H9 (cell line): ENCODE data around the gene LCTL. TPM values are rescaled to one million over a fixed set of nuclear protein-coding genes. Genes with fewer than 3 reads are reported as not detected.

Experiments
- DNase-seq: peaks from one replicate; pipeline ENCODE4 v3.0.0-alpha.2; 2017
- H2AFZ ChIP-seq: one replicate; pipeline ENCODE4 v1.6.1; 2013; ENCODE audit warnings: mild to moderate bottlenecking, low read length, control low read depth, moderate library complexity
- H2AK5ac ChIP-seq: 2 replicates; pipeline ENCODE4 v1.6.1; 2013; ENCODE audit warnings: low read length, control low read depth, mixed read lengths; ENCODE audit not compliant: insufficient read length
- H2BK120ac ChIP-seq: one replicate; pipeline ENCODE4 v1.6.1; 2013; ENCODE audit warnings: low read depth, mild to moderate bottlenecking, low read length, control low read depth, inconsistent platforms; ENCODE audit not compliant: poor library complexity, severe bottlenecking
- H2BK12ac ChIP-seq: 2 replicates; pipeline ENCODE4 v1.6.1; 2013; ENCODE audit warnings: low read length, control low read depth, mixed read lengths, low read depth; ENCODE audit not compliant: insufficient read length
- H2BK15ac ChIP-seq: 2 replicates; pipeline ENCODE4 v1.6.1; 2013; ENCODE audit warnings: low read depth, low read length, control low read depth
- H2BK20ac ChIP-seq: one replicate; pipeline ENCODE4 v1.6.1; 2013; ENCODE audit warnings: low read depth, mild to moderate bottlenecking, low read length, control low read depth, inconsistent platforms; ENCODE audit not compliant: poor library complexity, severe bottlenecking
- H2BK5ac ChIP-seq: 2 replicates; pipeline ENCODE4 v1.6.1; 2013; ENCODE audit warnings: low read length, control low read depth, mixed read lengths; ENCODE audit not compliant: insufficient read length
- H3K14ac ChIP-seq: 2 replicates; pipeline ENCODE4 v1.6.1; 2013; ENCODE audit warnings: low read length, control low read depth; ENCODE audit not compliant: insufficient read depth
- H3K18ac ChIP-seq: 2 replicates; pipeline ENCODE4 v1.6.1; 2013; ENCODE audit warnings: low read depth, mild to moderate bottlenecking, mixed read lengths, low read length, control low read depth; ENCODE audit not compliant: insufficient read length
- H3K23ac ChIP-seq: 2 replicates; pipeline ENCODE4 v1.6.1; 2013; ENCODE audit warnings: low read length, control low read depth, mixed read lengths, low read depth; ENCODE audit not compliant: insufficient read length
- H3K23me2 ChIP-seq: 2 replicates; pipeline ENCODE4 v1.6.1; 2013; ENCODE audit warnings: low read depth, mild to moderate bottlenecking, mixed read lengths, low read length, control low read depth; ENCODE audit not compliant: insufficient read length, poor library complexity, severe bottlenecking
- H3K27ac ChIP-seq: 2 replicates; pipeline ENCODE4 v1.5.1; 2013; ENCODE audit warnings: low read length, control low read depth, mixed read lengths, low read depth; ENCODE audit not compliant: insufficient read length
- H3K27me3 ChIP-seq: 2 replicates; pipeline ENCODE4 v1.6.1; 2013; ENCODE audit warnings: low read length, control low read depth, inconsistent platforms; ENCODE audit not compliant: insufficient read depth
- H3K4ac ChIP-seq: 2 replicates; pipeline ENCODE4 v1.6.1; 2013; ENCODE audit warnings: low read depth, mild to moderate bottlenecking, control low read depth, inconsistent platforms, low read length, moderate library complexity
- H3K4me1 ChIP-seq: 2 replicates; pipeline ENCODE4 v1.6.1; 2013; ENCODE audit warnings: low read length, control low read depth, inconsistent platforms; ENCODE audit not compliant: insufficient read depth
- H3K4me2 ChIP-seq: 2 replicates; pipeline ENCODE4 v1.6.1; 2013; ENCODE audit warnings: low read length, control low read depth, mixed read lengths; ENCODE audit not compliant: insufficient read length, insufficient read depth
- H3K56ac ChIP-seq: 2 replicates; pipeline ENCODE4 v1.6.1; 2013; ENCODE audit warnings: low read depth, mild to moderate bottlenecking, mixed read lengths, low read length, control low read depth; ENCODE audit not compliant: insufficient read length
- H3K79me1 ChIP-seq: 2 replicates; pipeline ENCODE4 v1.6.1; 2013; ENCODE audit warnings: low read depth, mild to moderate bottlenecking, moderate library complexity, low read length, control low read depth, inconsistent platforms; ENCODE audit not compliant: insufficient read depth, poor library complexity, severe bottlenecking
- H3K79me2 ChIP-seq: 2 replicates; pipeline ENCODE4 v1.6.1; 2013; ENCODE audit warnings: low read length, control low read depth, inconsistent platforms; ENCODE audit not compliant: insufficient read depth
- H3K9ac ChIP-seq: 2 replicates; pipeline ENCODE4 v1.6.1; 2013; ENCODE audit warnings: low read length, control low read depth, mixed read lengths; ENCODE audit not compliant: insufficient read length; ENCODE audit errors: extremely low read depth
- H3K9me3 ChIP-seq: one replicate; pipeline ENCODE4 v1.6.1; 2013; ENCODE audit warnings: low read depth, low read length, inconsistent platforms; ENCODE audit not compliant: control insufficient read depth
- H3T11ph ChIP-seq: one replicate; pipeline ENCODE4 v1.6.1; 2013; ENCODE audit warnings: mild to moderate bottlenecking, low read length, control low read depth, inconsistent platforms
- H4K20me1 ChIP-seq: one replicate; pipeline ENCODE4 v1.6.1; 2013; ENCODE audit not compliant: control insufficient read depth, insufficient read length, insufficient read depth
- H4K5ac ChIP-seq: 2 replicates; pipeline ENCODE4 v1.6.1; 2013; ENCODE audit warnings: low read depth, mild to moderate bottlenecking, mixed read lengths, low read length, control low read depth; ENCODE audit not compliant: insufficient read length
- H4K8ac ChIP-seq: replicated peaks from 2 replicates; pipeline ENCODE4 v1.6.1; 2013; ENCODE audit warnings: low read length, control low read depth, mixed read lengths, low read depth; ENCODE audit not compliant: insufficient read length
- H4K91ac ChIP-seq: 2 replicates; pipeline ENCODE4 v1.6.1; 2013; ENCODE audit warnings: low read depth, mild to moderate bottlenecking, moderate library complexity, mixed read lengths, low read length, control low read depth; ENCODE audit not compliant: insufficient read length
- H3K27ac Mint-ChIP-seq, 3 experiments: 2 replicates in 2 of 3; 3 replicates in 1 of 3; pipeline ENCODE4 v1.8.0; 2020 to 2021; ENCODE audit warnings: mixed read lengths in 3 of 3, mild to moderate bottlenecking in 1 of 3, moderate library complexity in 1 of 3
- H3K27me3 Mint-ChIP-seq: 2 replicates; pipeline ENCODE4 v1.8.0; 2021; ENCODE audit warnings: low read depth, mild to moderate bottlenecking, moderate library complexity, mixed read lengths
- H3K36me3 Mint-ChIP-seq, 3 experiments: 2 replicates in 2 of 3; 3 replicates in 1 of 3; pipeline ENCODE4 v1.8.0; 2020 to 2021; ENCODE audit warnings: low read depth in 3 of 3, mixed read lengths in 3 of 3; ENCODE audit not compliant: insufficient read depth in 1 of 3
- H3K4me1 Mint-ChIP-seq, 2 experiments: 2 replicates each; pipeline ENCODE4 v1.8.0; 2020; ENCODE audit warnings: mixed read lengths in 2 of 2
- H3K4me3 Mint-ChIP-seq, 2 experiments: 2 replicates in 1 of 2; 3 replicates in 1 of 2; pipeline ENCODE4 v1.8.0; 2020 to 2021; ENCODE audit warnings: mild to moderate bottlenecking in 2 of 2, mixed read lengths in 2 of 2, moderate library complexity in 1 of 2
- H3K9me3 Mint-ChIP-seq, 2 experiments: 2 replicates in 1 of 2; 3 replicates in 1 of 2; pipeline ENCODE4 v1.8.0; 2020; ENCODE audit warnings: mild to moderate bottlenecking in 2 of 2, mixed read lengths in 2 of 2, moderate library complexity in 1 of 2
- WGBS: extraction: QIAGEN DNeasy Blood & Tissue Kit; methylation state at CpG from one replicate; pipeline ENCODE4 v1.1.7; 2013; ENCODE audit warnings: missing lambda C conversion rate, low lambda C conversion rate, mixed read lengths; ENCODE audit not compliant: insufficient read length; ENCODE audit errors: extremely low coverage; 5-methylcytosine and 5-hydroxymethylcytosine counted together
- total RNA-seq: library from RNA; stranded (reverse); gene quantifications from 2 replicates; pipeline ENCODE4 v1.2.1, GENCODE V29; 2021
- TF ChIP-seq, protein P1 (sequence below): fragments of 200-600 bp; sonication (generic); conservative IDR thresholded peaks from 3 replicates; pipeline ENCODE4 v1.8.0; 2021; ENCODE audit warnings: antibody characterized with exemption, mild to moderate bottlenecking

Gene LCTL
- total RNA-seq, 1 experiment from 2014 or later, result 2.3 TPM

- H3K4me3 Mint-ChIP-seq, result no peak overlapping the region
- no peak overlapping the region for H4K5ac ChIP-seq
- no peak overlapping the region for H3K27ac Mint-ChIP-seq
- no peaks in the 10 kb centered on the region for H3K79me1 ChIP-seq
- H4K20me1 ChIP-seq, result no peaks in the 10 kb centered on the region
- H2BK12ac ChIP-seq, result no peak overlapping the region
- no peak overlapping the region for H3K4ac ChIP-seq
- no peak overlapping the region for H4K8ac ChIP-seq
- no peaks in the 10 kb centered on the region for H3K36me3 Mint-ChIP-seq
- H2BK20ac ChIP-seq, result no peak overlapping the region
- H2BK15ac ChIP-seq, result no peak overlapping the region
- no peak overlapping the region for H2BK5ac ChIP-seq
- no CpG with 5 or more reads among the region's 10 CpGs for whole genome bisulfite sequencing
- no peaks in the 10 kb centered on the region for H3K4me1 ChIP-seq
- H3K4me1 Mint-ChIP-seq, result peaks cover 3 to 4% of the 10 kb centered on the region in 2 experiments; a peak in 3 of 4 replicates
- DNase-seq, result no peak
- H3K9me3 Mint-ChIP-seq, result no peaks in the 10 kb centered on the region
- no peaks in the 10 kb centered on the region for H3K9me3 ChIP-seq
- no peak overlapping the region for H3K56ac ChIP-seq
- H4K91ac ChIP-seq, result no peak overlapping the region
- H2BK120ac ChIP-seq, result no peak overlapping the region
- H3T11ph ChIP-seq, result no peak overlapping the region
- no peak overlapping the region for H3K14ac ChIP-seq
- no peak overlapping the region for H3K23ac ChIP-seq
- no peak overlapping the region for H2AK5ac ChIP-seq
- H3K27ac ChIP-seq, result no peak overlapping the region
- no peaks in the 10 kb centered on the region for H3K23me2 ChIP-seq
- H3K18ac ChIP-seq, result no peak overlapping the region
- no peaks in the 10 kb centered on the region for H3K27me3 Mint-ChIP-seq
- H3K4me2 ChIP-seq, result no peak overlapping the region
- H3K79me2 ChIP-seq, result no peaks in the 10 kb centered on the region
- H3K27me3 ChIP-seq, result no peaks in the 10 kb centered on the region
- H3K9ac ChIP-seq, result no peak overlapping the region
- H2AFZ ChIP-seq, result no peak overlapping the region
- TF ChIP-seq, protein P1, sequence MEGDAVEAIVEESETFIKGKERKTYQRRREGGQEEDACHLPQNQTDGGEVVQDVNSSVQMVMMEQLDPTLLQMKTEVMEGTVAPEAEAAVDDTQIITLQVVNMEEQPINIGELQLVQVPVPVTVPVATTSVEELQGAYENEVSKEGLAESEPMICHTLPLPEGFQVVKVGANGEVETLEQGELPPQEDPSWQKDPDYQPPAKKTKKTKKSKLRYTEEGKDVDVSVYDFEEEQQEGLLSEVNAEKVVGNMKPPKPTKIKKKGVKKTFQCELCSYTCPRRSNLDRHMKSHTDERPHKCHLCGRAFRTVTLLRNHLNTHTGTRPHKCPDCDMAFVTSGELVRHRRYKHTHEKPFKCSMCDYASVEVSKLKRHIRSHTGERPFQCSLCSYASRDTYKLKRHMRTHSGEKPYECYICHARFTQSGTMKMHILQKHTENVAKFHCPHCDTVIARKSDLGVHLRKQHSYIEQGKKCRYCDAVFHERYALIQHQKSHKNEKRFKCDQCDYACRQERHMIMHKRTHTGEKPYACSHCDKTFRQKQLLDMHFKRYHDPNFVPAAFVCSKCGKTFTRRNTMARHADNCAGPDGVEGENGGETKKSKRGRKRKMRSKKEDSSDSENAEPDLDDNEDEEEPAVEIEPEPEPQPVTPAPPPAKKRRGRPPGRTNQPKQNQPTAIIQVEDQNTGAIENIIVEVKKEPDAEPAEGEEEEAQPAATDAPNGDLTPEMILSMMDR, result no peak
Measured at GRCh38 chr15:66594344-66594743, 28.5 kb upstream of the LCTL start.
